HL-60/S4 treated with phorbol 12-myristate 13-acetate at 8.2 ng/mL for 4 days and 3 days (cell line): ENCODE measurements around the gene SPOUT1.
"Not testable (repeated sequence)": the region's sequence is repeated elsewhere in the genome, so short reads cannot be mapped to it uniquely, and the experiment has no call there.

Source experiments
- in situ Hi-C: fragments of 300-500 bp; cut with MboI; formaldehyde crosslinking; loops from 2 replicates; pipeline ENCODE4 v1.15.0; 2022; ENCODE audit warnings: low sequenced_read_pairs

SPOUT1 gene, protein sequence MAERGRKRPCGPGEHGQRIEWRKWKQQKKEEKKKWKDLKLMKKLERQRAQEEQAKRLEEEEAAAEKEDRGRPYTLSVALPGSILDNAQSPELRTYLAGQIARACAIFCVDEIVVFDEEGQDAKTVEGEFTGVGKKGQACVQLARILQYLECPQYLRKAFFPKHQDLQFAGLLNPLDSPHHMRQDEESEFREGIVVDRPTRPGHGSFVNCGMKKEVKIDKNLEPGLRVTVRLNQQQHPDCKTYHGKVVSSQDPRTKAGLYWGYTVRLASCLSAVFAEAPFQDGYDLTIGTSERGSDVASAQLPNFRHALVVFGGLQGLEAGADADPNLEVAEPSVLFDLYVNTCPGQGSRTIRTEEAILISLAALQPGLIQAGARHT

DNA sequence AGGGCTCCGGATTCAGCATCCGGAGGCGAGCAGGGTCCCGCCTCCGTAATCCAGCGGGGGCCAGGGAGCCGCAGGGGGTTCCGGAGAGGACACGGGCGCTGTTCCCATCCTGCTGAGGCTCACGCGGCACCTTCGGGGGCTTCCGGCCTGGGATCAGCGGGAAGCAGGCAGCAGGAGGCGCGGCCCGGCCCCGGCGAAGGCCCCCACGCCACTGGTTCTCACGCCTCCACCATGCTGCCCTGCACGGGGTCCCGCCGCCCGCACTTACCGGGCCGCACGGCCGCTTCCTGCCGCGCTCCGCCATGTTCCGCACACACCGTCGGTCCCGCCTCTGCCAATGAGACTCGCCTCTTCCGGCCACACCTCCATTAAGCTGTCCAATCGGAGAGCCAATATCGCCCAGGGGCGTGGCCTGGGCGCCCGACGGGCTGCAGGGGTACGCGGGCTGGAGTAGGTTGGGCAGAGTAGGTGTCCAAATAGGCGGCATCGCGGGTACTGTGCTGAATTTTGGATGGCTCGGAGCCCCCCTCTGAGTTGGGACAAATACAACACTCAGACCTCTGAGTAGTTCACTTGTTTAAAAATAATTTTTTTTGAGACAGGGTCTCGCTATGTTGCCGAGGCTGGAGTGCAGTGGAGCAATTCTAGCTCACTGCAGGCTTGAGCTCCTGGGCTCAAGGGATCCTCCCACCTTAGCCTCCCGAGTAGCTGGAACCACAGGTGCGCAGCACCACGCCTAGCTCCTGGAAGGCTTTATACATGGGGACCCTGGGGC, at the start of gene SPOUT1:
Gene SPOUT1 (minus strand): TSS at position 318 of the 775 bp plus-strand sequence. CDS start 14 bp downstream, at position 304.
- in situ Hi-C loops, result no loop called here

DNA sequence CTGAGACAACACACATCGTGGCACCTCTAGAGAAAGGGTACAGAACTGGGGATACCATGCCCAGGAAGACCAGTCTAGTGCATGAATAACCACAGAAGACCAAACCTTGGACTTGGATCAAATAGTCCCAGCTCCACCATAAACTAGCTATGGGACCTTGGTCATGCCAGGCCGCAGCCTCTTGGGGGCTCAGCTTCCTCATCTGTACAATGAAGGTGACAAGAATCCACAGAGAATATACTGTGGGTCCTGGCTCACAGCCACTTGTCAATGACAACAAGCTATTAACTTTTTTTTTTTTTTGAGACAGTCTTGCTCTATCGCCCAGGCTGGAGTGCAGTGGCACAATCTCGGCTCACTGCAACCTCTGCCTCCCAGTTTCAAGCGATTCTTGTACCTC, 48.3 kb upstream of the SPOUT1 start:
- in situ Hi-C loops, result no loop called here

DNA sequence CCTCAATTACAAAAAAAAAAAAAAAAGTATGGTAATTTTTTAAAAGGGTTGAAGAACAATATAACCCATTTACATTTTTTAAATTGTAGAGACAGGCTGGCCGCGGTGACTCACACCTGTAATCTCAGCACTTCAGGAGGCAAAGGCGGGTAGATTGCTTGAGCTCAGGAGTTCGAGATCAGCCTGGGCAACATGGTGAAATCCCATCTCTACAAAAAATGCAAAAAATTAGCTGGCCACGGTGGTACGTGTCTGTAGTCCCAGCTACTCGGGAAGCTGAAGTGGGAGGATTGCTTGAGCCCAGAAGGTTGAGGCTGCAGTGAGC, 41.3 kb upstream of the SPOUT1 start:
- in situ Hi-C loops, result not testable (repeated sequence)

DNA sequence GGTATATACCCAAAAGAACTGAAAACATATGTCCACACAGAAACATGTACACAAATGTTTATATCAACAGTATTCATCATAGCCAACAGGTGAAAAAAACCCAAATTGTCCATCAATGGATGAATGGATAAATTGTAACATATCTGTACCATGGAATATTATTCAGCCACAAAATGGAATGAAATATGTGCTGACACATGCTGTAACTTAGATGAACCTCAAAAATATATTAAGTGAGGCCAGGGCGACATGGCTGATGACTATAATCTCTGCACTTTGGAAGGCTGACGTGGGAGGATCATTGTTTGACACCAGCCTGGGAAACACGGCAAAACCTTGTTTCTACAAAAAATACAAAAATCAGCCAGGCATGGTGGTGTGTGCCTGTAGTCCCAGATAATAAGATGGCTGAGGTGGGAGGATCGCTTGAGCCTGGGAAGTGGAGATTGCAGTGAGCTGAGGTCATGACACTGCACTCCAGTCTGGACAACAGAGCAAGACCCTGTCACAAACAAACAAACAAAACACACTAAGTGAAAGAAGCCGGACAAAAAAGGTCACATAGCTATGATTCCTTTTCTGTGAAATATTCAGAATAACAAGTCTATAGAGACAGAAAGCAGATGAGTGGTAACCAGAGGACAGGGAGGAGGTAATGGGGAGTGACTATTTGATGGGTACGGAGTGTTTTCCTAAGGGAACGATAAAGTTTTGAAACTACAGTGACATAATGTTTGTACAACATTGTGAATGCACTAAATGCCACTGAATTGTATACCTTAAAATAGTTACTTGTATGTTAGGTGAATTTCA, 40.7 kb upstream of the SPOUT1 start:
- in situ Hi-C loops, result no loop called here

DNA sequence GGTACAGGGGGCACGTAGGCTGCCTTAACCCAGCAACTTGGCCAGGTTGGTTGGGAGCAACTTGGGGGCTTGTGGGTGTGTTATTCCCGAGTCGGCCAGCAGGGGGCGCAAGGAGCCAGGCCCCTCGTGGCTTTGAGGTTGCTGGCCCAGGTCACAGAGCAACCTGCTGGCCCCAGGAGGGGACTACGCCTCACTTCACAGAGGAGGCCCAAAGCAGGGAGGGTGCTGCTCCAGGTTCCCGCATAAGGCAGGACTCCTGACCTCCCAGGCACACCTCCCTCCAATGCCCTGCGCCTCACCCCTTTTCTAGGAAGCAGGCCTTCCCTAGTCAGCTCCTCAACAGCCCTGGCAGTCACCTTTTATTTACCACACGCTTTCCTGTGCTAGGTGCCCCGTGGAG, 34.1 kb upstream of the SPOUT1 start:
- in situ Hi-C loops, result no loop called here

GRCh38 chr9:128862401-128862851, 32.8 kb upstream of the SPOUT1 start:
- in situ Hi-C loops, result no loop called here

- in situ Hi-C loops, result no loop called here
Measured at GRCh38 chr9:128861501-128861900, 31.9 kb upstream of the SPOUT1 start.

DNA sequence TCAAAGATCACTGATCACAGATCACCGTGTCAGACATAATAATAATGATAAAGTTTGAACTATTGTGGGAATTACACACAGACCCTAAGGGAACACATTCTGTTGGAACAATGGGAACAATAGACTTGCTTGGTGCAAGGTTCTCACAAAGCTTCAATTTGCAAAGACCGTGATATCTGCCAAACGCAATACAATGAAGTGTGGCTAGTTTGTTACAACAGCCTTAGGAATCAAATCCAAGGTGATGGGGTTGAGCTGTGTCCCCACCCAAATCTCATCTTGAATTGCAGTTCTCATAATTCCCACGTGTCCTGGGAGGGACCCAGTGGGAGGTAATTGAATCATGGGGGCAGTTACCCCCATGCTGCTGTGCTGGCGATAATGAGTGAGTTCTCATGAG, 31.3 kb upstream of the SPOUT1 start:
- in situ Hi-C loops, result no loop called here

DNA sequence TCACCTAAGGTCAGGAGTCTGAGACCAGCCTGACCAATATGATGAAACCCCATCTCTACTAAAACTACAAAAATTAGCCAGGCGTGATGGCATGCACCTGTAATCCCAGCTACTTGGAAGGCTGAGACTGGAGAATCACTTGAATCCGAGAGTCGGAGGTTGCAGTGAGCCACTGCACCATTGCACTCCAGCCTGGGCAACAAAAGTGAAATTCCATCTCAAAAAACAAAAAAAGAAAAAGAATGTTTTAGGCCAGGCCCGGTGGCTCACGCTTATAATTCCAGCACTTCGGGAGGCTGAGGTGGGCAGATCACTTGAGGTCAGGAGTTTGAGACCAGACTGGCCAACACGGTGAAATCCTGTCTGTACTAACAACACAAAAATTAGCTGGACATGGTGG, 28.9 kb upstream of the SPOUT1 start:
- in situ Hi-C loops, result loop anchor here (10.0 kb wide), 1 partner anchor 66 kb away; the partner anchor contains the start of gene PHYHD1

GRCh38 chr9:128854454-128854853, 24.9 kb upstream of the SPOUT1 start:
- in situ Hi-C loops, result loop anchor here (10.0 kb wide), 1 partner anchor 70 kb away; the partner anchor contains the start of gene PHYHD1

- in situ Hi-C loops, result loop anchor here (10.0 kb wide), 1 partner anchor 72 kb away; the partner anchor contains the start of gene PHYHD1
Measured at GRCh38 chr9:128852646-128853045, 23.1 kb upstream of the SPOUT1 start.

GRCh38 chr9:128851779-128852600, 22.4 kb upstream of the SPOUT1 start:
- in situ Hi-C loops, result loop anchor here (10.0 kb wide), 1 partner anchor 73 kb away; the partner anchor contains the start of gene PHYHD1

DNA sequence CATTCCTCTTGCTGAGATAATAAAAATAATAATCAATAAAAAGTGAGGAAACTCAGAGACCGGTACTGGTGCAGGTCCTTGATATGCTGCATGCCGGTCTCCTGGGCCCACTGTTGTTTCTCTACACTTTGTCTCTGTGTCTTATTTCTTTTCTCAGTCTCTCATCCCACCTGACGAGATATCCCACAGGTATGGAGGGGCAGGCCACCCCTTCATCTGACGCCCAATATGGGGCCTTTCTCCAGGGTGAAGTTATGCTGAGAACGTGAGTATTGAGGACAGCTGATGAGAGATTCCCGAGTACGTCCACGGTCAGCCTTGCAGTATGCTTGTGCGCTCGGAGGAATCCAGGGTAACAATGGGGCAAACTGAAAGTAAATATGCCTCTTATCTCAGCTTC, 21.4 kb upstream of the SPOUT1 start:
- in situ Hi-C loops, result loop anchor here (10.0 kb wide), 1 partner anchor 74 kb away; the partner anchor contains the start of gene PHYHD1

GRCh38 chr9:128847803-128848202, 18.2 kb upstream of the SPOUT1 start:
- in situ Hi-C loops, result no loop called here

DNA sequence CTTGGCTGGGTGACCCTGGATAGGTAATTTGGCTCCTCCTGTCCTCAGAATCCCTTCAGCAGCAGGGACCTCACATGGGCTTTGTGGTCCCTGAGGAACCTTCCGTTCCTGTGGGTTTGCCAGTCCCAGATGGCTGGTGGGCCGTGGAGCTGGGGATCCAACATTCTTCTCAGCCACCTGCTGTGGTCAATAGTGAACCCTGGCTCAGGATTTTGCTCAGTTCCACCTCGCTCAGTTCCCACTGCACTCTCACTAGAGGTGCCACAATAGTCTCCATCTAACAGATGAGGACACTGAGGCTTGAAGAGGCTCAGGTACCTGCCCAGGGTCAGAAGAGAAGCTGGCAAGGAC, 17.1 kb upstream of the SPOUT1 start:
- in situ Hi-C loops, result no loop called here

DNA sequence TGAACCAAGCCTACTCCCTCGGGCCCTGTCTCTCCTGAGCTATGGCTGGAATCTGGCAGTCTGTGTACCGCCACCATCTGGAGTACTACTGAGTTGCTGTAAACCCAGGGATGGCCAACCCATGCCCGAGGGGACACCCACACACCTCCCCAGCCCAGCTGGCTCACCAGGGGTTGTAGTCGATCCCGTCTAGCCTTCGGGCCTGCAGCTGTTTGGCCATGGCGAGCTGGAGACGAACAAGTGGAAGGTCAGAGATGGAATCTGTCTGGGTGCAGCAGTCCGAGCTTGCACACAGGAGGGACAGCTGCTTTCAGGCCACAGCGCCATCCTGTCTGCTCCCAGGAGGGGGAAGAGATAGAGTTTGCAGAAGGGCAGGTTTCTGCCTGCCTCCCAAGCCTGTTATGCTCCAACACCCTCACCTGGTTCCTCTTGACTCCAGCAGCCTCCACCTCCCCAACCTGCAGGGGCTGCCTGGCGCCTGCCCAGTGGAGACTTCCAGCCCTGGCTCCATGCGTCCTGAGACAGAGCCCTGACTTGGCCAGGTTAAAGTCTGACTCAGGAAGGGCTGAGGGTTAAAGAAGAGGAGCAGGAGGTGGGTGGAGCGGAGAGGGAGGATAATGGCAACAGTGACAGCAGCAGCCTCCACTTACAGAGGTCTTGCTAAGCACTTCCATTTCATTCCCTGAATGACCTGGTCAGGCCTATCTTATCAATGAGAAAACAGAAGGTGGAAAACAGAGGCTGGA, 15.8 kb upstream of the SPOUT1 start:
- in situ Hi-C loops, result no loop called here

- in situ Hi-C loops, result not testable (repeated sequence)
Measured at GRCh38 chr9:128843171-128843570, 13.6 kb upstream of the SPOUT1 start.

DNA sequence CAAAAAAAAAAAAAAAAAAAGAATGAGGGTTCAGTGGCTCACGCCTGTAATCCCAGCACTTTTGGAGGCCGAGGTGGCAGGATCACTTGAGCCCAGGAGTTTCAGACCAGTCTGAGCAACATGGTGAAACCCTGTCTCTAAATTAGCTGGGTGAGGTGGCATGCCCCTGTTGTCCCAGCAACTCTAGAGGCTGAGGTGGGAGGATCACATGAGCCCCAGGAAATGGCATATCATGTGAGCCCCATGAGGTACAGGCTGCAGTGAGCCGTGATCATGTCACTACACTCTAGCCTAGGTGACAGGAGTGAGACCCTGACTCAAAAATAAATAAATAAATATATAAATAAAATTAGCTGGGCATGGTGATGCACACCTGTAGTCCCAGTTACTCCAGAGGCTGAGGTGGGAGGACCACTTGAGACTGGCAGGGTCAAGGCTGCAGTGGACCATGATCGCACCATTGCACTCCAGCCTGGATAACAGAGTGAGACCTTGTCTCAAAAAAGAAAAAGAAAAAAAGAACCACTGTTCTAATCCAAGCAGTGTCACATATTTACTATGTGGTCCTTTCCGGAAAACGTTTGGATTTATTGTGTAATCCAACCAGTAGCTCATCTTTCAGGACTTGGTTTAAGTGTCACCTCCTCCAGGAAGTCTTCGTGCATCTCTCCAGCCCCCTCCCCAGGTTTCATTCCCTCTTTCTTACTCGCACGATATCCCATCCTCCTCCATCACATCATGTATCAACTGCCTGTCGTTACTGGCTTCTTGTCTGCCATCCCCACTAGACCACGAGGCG, 12.3 kb upstream of the SPOUT1 start:
- in situ Hi-C loops, result no loop called here

DNA sequence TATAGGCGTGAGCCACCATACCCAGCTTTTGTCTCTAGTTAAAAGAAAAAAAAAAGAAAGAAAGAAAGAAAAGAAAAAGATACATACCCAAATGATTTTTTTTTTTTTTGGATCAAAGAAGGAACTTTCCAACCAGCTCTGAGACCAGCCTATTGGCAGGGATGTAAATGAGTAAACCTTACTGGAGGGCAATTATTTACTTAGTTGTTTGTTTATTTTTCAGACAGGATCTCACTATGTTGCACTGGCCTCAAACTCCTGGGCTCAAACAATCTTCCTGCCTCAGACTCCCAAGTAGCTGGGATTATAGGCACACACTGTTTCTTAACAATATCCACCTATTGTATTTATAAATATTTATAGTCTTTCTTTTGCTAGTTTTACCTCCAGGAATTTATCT, 10.9 kb upstream of the SPOUT1 start:
- in situ Hi-C loops, result no loop called here
